CD4-positive, alpha-beta T cell treated with Interleukin-21 for 1 hour (primary cell): ENCODE results near the gene PTPRD.

Source experiments
- DNase-seq: peaks from one replicate; pipeline ENCODE4 v3.0.0-alpha.2; 2020

The PTPRD gene

GRCh38 chr9:9847750-9848149, 765.1 kb downstream of the PTPRD start:
- DNase-seq, result no peak

- DNase-seq, result no peak
Measured at GRCh38 chr9:9846557-9846956, 766.2 kb downstream of the PTPRD start.

- no peak for DNase-seq
Measured at GRCh38 chr9:9820436-9820835, 792.4 kb downstream of the PTPRD start.

- DNase-seq, result no peak
Measured at GRCh38 chr9:9819886-9820285, 792.9 kb downstream of the PTPRD start.

GRCh38 chr9:9817176-9817575, 795.6 kb downstream of the PTPRD start:
- DNase-seq, result no peak

GRCh38 chr9:9804109-9804508, 808.7 kb downstream of the PTPRD start:
- no peak for DNase-seq

- no peak for DNase-seq
Measured at GRCh38 chr9:9799287-9799686, 813.5 kb downstream of the PTPRD start.

GRCh38 chr9:9792144-9792857, 820.5 kb downstream of the PTPRD start:
- no peak for DNase-seq

GRCh38 chr9:9791611-9792010, 821.2 kb downstream of the PTPRD start:
- DNase-seq, result no peak

GRCh38 chr9:9790216-9790872, 822.5 kb downstream of the PTPRD start:
- DNase-seq, result no peak

GRCh38 chr9:9783711-9784110, 829.1 kb downstream of the PTPRD start:
- no peak for DNase-seq

GRCh38 chr9:9783211-9783610, 829.6 kb downstream of the PTPRD start:
- DNase-seq, result no peak

GRCh38 chr9:9778293-9778692, 834.5 kb downstream of the PTPRD start:
- no peak for DNase-seq

- DNase-seq, result no peak
Measured at GRCh38 chr9:9774471-9774870, 838.3 kb downstream of the PTPRD start.

- DNase-seq, result no peak
Measured at GRCh38 chr9:9771314-9771713, 841.5 kb downstream of the PTPRD start.

GRCh38 chr9:9764821-9765220, 848.0 kb downstream of the PTPRD start:
- DNase-seq, result no peak

- DNase-seq, result no peak
Measured at GRCh38 chr9:9754186-9754585, 858.6 kb downstream of the PTPRD start.

GRCh38 chr9:9753266-9753665, 859.5 kb downstream of the PTPRD start:
- no peak for DNase-seq

GRCh38 chr9:9752722-9753121, 860.1 kb downstream of the PTPRD start:
- no peak for DNase-seq

- DNase-seq, result no peak
Measured at GRCh38 chr9:9751996-9752395, 860.8 kb downstream of the PTPRD start.

- DNase-seq, result no peak
Measured at GRCh38 chr9:9750719-9751118, 862.1 kb downstream of the PTPRD start.

GRCh38 chr9:9749591-9749990, 863.2 kb downstream of the PTPRD start:
- DNase-seq, result no peak

- DNase-seq, result no peak
Measured at GRCh38 chr9:9747787-9748186, 865.0 kb downstream of the PTPRD start.

- DNase-seq, result no peak
Measured at GRCh38 chr9:9746826-9747225, 866.0 kb downstream of the PTPRD start.

GRCh38 chr9:9743822-9744221, 869.0 kb downstream of the PTPRD start:
- no peak for DNase-seq
